ENCODE results near the gene GMCL1.
"Not testable (repeated sequence)": the region's sequence is repeated elsewhere in the genome, so short reads cannot be mapped to it uniquely, and the experiment has no call there.

GMCL1 gene

GRCh38 chr2:69848186-69848790, 18.8 kb downstream of the GMCL1 start:
- DNase-seq = no peak

- no peak for DNase-seq
Measured at GRCh38 chr2:69858261-69858660, 28.8 kb downstream of the GMCL1 start.

- DNase-seq = no peak
Measured at GRCh38 chr2:69863298-69863697, 33.8 kb downstream of the GMCL1 start.

- DNase-seq = no peak
Measured at GRCh38 chr2:69888451-69888850, 59.0 kb downstream of the GMCL1 start.

GRCh38 chr2:69889302-69889701, 59.8 kb downstream of the GMCL1 start:
- DNase-seq = no peak

- DNase-seq = no peak
Measured at GRCh38 chr2:69890881-69891280, 61.4 kb downstream of the GMCL1 start.

- DNase-seq = not testable (repeated sequence)
Measured at GRCh38 chr2:69892838-69893424, 63.5 kb downstream of the GMCL1 start.

- DNase-seq = no peak
Measured at GRCh38 chr2:69893684-69894551, 64.5 kb downstream of the GMCL1 start, which contains the start of gene SNRNP27. Gene SNRNP27, plus strand, starts transcription at chr2:69893956. Its CDS starts 29 bp downstream, at chr2:69893985.

- not testable (repeated sequence) for DNase-seq
Measured at GRCh38 chr2:69894737-69895136, 65.3 kb downstream of the GMCL1 start.

- DNase-seq = no peak
Measured at GRCh38 chr2:69902213-69902922, 72.9 kb downstream of the GMCL1 start.

GRCh38 chr2:69907216-69907615, 77.8 kb downstream of the GMCL1 start:
- DNase-seq = no peak

- DNase-seq = no peak
Measured at GRCh38 chr2:69911985-69912563, 82.6 kb downstream of the GMCL1 start.

GRCh38 chr2:69914164-69914949, 84.9 kb downstream of the GMCL1 start:
- peak; percentile 99 for DNase-seq

- DNase-seq = no peak
Measured at GRCh38 chr2:69914950-69915945, 85.8 kb downstream of the GMCL1 start, which contains the start of gene MXD1. Gene MXD1, plus strand, starts transcription at chr2:69915109. Its CDS starts 222 bp downstream, at chr2:69915331.

- DNase-seq = no peak
Measured at GRCh38 chr2:69916106-69916505, 86.6 kb downstream of the GMCL1 start.

- no peak for DNase-seq
Measured at GRCh38 chr2:69917852-69918251, 88.4 kb downstream of the GMCL1 start.

GRCh38 chr2:69918401-69918800, 88.9 kb downstream of the GMCL1 start:
- DNase-seq = no peak

GRCh38 chr2:69923116-69923515, 93.7 kb downstream of the GMCL1 start:
- DNase-seq = no peak

GRCh38 chr2:69926849-69927515, 97.5 kb downstream of the GMCL1 start:
- DNase-seq = no peak
